NCI-H1092 treated with DMSO at 0.1 percent for 48 hours (cell line): ENCODE measurements around the gene TRERF1.
"Not testable (repeated sequence)": the region's sequence is repeated elsewhere in the genome, so short reads cannot be mapped to it uniquely, and the experiment has no call there.

Experiments used
- DNase-seq: peaks from one replicate; lab custom pipeline; 2025; lab: John Stamatoyannopoulos, UW

TRERF1 gene

GRCh38 chr6:42220807-42221206 lies 230.9 kb downstream of the TRERF1 start:
- no peak for DNase-seq

GRCh38 chr6:42217519-42218367 lies 234.0 kb downstream of the TRERF1 start, which contains the start of gene MRPS10:
MRPS10 (minus strand) TSS chr6:42217861; CDS start chr6:42217849, 12 bp downstream.
- DNase-seq, result peak; percentile 97

GRCh38 chr6:42217157-42217518 lies 234.6 kb downstream of the TRERF1 start:
- no peak for DNase-seq

GRCh38 chr6:42216495-42216894 lies 235.2 kb downstream of the TRERF1 start:
- DNase-seq, result not testable (repeated sequence)

DNA sequence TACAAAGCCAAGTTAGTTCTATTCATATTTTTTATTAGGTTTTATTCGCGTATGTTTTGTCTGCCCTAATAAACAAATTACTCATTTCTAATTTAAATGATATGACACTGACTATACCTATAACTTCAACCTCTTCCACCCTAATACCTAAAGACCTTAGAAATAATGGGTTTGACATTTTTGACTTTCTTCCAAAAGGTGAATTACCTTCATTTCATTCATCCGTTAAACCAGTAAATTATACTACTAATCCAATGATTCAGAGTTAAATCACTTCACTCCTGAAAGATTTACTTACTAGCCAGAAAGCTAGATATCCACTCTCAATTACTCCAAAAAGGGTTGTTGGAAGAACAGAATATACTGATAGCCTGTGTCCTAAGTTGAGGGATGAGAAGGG lies 239.3 kb downstream of the TRERF1 start:
- no peak for DNase-seq

- DNase-seq, result no peak
Measured at GRCh38 chr6:42211726-42212125, 240.0 kb downstream of the TRERF1 start.

- DNase-seq, result peak; percentile 89
Measured at GRCh38 chr6:42210551-42210950, 241.2 kb downstream of the TRERF1 start.

- not testable (repeated sequence) for DNase-seq
Measured at GRCh38 chr6:42207559-42207958, 244.2 kb downstream of the TRERF1 start.

DNA sequence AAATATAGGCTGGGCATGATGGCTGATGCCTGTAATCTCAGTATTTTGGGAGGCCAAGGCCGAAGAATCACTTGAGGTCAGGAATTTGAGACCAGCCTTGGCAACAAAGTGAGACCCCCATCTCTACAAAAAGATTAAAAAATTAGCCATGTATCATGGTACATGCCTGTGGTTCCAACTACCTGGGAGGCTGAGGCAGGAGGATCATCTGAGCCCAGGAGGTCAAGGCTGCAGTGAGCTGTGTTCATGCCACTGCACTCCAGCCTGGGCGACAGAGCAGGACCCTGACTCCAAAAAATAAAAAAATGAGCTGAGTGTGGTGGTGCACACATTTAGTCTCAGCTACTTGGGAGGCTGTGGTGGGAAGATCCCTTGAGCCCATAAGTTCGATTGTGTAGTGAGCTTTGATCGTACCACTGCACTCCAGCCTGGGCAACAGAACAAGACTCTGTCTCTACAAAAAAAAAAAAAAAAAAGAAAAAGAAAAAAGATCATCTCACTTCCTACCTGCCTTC lies 246.9 kb downstream of the TRERF1 start:
- no peak for DNase-seq

DNA sequence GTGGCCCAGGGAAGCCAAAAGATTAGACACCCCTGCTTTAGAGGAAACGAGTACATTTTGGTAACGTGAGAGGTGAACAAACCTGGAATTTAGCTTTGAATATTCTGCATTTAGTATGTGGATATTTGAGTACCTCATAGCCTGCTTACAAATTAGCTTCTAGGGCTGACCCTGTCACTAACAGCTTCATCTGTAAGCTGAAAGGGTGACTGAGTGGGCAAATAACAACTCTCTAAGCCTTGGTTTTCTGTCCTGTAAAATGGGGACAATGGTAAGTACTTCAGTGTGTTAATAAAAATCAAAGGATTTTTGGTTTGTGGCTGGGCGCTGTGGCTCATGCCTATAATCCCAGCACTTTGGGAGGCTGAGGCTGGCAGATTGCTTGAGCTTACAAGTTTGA lies 248.5 kb downstream of the TRERF1 start:
- DNase-seq, result no peak

DNA sequence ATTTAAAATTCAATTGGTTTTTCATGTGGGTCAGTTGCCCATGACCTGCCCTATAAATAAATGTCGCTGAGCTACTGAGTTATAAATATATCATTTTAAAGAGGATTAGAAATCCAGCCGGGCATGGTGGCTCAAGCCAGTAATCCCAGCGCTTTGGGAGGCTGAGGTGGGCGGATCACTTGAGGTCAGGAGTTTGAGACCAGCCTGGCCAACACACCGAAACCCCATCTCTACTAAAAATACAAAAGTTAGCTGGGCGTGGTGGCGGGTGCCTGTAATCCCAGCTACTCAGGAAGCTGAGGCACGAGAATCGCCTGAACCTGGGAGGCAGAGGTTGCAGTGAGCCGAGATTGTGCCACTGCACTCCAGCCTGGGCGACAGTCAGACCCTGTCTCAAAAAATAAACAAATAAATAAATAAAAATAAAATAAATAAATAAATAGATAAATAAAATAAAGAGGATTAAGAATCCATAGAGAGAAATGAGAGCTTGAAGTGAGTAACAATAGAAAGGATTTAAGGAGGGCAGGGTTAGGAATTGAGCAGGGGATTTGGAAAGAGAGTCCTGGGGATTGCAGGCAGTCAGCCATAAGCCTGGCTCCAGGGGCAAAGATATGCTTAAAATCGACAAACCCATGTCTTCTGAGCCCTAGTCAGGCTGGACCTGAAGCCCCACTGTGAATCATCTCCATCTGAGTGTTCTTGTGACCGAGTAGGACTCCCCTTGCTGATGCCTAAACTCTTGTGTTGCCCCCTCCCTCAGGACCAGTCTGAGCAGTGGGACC lies 249.4 kb downstream of the TRERF1 start:
- DNase-seq, result not testable (repeated sequence)

- DNase-seq, result no peak
Measured at GRCh38 chr6:42201382-42201781, 250.3 kb downstream of the TRERF1 start.

GRCh38 chr6:42200035-42200434 lies 251.7 kb downstream of the TRERF1 start:
- DNase-seq, result peak; percentile 59

DNA sequence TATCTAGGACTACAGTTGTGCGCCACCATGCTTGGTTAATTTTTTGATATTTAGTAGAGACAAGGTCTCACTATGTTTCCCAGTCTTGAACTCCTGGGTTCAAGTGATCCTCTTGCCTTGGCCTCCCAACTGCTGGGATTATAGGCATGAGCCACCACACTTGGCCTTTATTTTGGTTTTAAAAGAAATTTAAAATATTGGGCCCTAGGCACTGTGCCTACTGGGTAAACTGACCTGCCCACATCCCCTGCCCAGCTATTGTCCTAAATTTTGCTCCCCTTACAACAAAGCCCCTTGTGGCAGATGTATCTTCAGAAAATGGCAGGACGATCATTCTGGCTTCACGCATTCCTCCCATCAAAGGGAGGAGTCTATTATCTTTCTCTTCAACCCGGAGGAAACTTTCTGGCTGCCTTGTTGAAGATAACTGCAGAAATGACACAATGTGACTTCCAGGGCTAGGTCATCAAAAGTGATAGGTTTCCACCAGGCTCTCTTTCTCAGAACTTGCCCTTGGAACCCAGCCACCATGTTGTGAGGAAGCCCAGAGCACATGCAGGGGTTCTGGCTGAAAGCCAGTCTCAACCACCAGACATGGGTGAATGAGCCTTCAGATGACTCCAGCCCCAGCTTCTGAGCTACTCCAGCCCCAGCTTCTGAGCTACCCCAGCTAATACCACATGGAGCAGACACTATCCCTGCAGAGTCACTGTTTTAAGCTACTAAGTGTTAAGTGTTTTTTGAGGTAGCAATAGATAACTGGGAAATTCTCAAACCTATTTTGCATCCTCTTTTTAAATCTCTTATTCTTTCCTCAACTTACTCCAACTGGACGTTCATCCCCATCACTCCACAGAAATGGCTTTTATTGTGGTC lies 252.4 kb downstream of the TRERF1 start:
- DNase-seq, result peak; percentile 58

GRCh38 chr6:42197555-42198362 lies 254.0 kb downstream of the TRERF1 start:
- DNase-seq, result no peak

DNA sequence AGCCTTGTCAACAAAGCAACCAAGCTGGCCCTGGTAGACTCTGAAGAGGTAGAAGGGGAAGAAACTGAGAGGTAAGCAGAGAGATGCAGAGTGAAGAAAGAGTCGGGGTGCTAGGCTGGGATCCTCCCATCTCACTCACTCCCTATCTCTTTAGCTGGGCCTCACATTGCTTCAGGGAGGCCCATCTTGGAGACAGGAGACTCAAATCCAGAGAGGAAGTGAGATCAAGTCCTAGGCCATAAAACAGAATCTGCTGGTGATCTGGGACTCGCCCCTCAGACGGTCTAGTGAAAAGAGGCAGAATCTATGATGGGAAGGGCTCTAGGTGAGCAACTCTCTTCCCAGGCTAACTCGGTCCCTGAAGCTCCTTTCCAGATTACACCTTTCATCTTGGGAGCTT lies 256.3 kb downstream of the TRERF1 start:
- DNase-seq, result no peak

DNA sequence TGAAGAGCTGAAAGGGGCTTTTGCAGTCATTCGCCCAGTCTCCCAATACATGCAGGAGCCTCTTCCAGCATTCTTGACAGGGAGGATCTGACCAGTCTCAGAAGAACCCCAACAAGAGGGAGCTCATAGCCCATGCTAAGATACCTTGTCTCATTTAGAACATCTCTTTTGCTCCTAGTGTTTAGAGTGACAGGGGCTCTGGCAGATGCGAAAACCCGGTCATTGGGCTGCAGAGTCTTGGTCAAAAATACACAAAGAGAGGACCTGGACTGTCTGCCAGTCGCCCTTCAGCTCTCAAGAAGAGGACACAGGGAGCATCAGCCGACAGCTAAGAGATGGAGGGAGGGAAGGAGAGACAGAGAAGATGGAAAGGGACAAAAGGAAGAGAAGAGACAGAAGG lies 257.7 kb downstream of the TRERF1 start:
- DNase-seq, result no peak

GRCh38 chr6:42193491-42193894 lies 258.2 kb downstream of the TRERF1 start:
- DNase-seq, result no peak

DNA sequence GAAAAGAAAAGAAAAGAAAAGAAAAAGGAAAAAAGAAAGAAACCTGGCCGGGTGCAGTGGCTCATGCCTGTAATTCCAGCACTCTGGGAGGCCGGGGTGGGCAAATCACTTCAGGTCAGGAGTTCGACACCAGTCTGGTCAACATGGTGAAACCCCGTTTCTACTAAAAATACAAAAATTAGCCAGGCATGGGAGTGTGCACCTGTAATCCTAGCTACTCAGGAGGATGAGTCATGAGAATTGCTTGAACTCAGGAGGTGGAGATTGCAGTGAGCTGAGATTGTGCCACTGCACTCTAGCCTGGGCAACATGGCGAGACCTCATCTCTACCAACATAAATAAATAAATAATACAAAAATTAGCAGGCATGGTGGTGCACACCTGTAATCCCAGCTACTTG lies 259.3 kb downstream of the TRERF1 start:
- DNase-seq, result not testable (repeated sequence)

DNA sequence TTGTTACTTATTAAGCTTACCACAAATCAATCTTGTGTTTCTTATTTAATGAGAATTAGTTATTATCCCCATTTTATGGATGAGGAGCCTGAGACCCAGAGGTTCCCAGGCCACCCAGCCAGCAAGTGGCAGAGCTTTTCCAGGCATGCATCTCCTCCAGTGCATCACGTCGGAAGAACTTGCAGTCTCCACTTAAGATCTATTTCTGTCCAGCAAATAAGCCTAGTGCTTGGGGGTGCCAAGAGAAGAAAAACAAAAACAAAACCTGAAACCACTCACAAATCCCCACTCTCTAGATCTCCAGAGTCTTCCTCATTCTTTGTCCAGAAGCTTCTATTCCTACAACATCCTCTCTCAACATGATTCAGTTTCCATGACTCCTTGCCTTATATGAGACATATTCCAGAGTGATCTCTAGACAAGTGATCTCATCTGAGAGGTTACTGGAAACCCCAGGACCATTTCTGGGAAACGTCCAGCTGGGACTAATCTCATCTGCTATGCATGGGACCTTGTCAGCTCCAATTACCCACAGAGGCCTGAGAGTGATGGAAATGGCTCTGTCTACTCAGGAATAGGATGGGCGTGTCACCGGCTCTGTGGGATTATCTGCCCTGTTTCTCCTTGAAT lies 261.1 kb downstream of the TRERF1 start:
- DNase-seq, result no peak

GRCh38 chr6:42188406-42188805 lies 263.3 kb downstream of the TRERF1 start:
- no peak for DNase-seq
